Measurements from ENCODE around the gene KCTD13. TPM values are rescaled to one million over a fixed set of nuclear protein-coding genes. Genes with fewer than 3 reads are reported as not detected.

The KCTD13 gene
- total and polyA plus RNA-seq, 7 donors = 5.4 to 26.1 (median 14.6) TPM

GRCh38 chr16:29926711-29927052, 656 bp upstream of the KCTD13 start:
- peak overlapping the region; percentile 85 to 91 (median 86) for H3K27ac ChIP-seq
- peaks cover 0 to 27% (median 22%) of the 10 kb centered on the region in 4 donors for H3K4me1 ChIP-seq
- intact Hi-C loops (cut with DNase I) = loop anchor here (2.0 to 5.0 kb wide), 2 partner anchors 34 to 71 kb away; partner anchors contain the start of genes HIRIP3 and INO80E
- no peak for TF ChIP-seq POLR2A (IDR thresholded peaks at IDR 0.05)
- no peak for TF ChIP-seq CTCF (IDR thresholded peaks at IDR 0.05)
- no peak for TF ChIP-seq POLR2AphosphoS5 (IDR thresholded peaks at IDR 0.05)
- TF ChIP-seq EP300 (IDR thresholded peaks at IDR 0.05) = no peak
- peaks cover 0 to 14% (median 6%) of the 10 kb centered on the region in 4 donors for H3K36me3 ChIP-seq
- H3K27me3 ChIP-seq = no peaks in the 10 kb centered on the region
- peak overlapping the region; percentile 66 to 99 (median 92) for H3K4me3 ChIP-seq
- no peaks in the 10 kb centered on the region for H3K9me3 ChIP-seq
- 2 to 11% methylated on average over 12 of the region's 12 CpGs for WGBS, 2 donors
- DNase-seq = peak; percentile 73

- H3K4me3 ChIP-seq = peak overlapping the region; percentile 66 to 99 (median 92)
- intact Hi-C loops (cut with DNase I) = loop anchor here (2.0 to 5.0 kb wide), 2 partner anchors 24 to 72 kb away; partner anchors contain the start of genes ASPHD1, HIRIP3 and INO80E
- WGBS, 2 donors = 2 to 9% methylated on average over 9 of the region's 9 CpGs
- no peak for TF ChIP-seq CTCF (IDR thresholded peaks at IDR 0.05)
- TF ChIP-seq EP300 (IDR thresholded peaks at IDR 0.05) = no peak
- no peak for TF ChIP-seq POLR2AphosphoS5 (IDR thresholded peaks at IDR 0.05)
- no peak for TF ChIP-seq POLR2A (IDR thresholded peaks at IDR 0.05)
- H3K4me1 ChIP-seq = peaks cover 0 to 27% (median 22%) of the 10 kb centered on the region in 4 donors
- H3K9me3 ChIP-seq = no peaks in the 10 kb centered on the region
- no peak for DNase-seq
- peaks cover 0 to 29% (median 11%) of the 10 kb centered on the region in 4 donors for H3K36me3 ChIP-seq
- peak overlapping the region in 3 of 4 donors; percentile 85 to 87 (median 86) for H3K27ac ChIP-seq
- H3K27me3 ChIP-seq = no peaks in the 10 kb centered on the region
These were observed 795 bp downstream of the KCTD13 start for GRCh38 chr16:29925105-29925756.

- H3K27ac ChIP-seq = no peak overlapping the region
- no peaks in the 10 kb centered on the region for H3K9me3 ChIP-seq
- TF ChIP-seq EP300 (IDR thresholded peaks at IDR 0.05) (no peak), POLR2A (IDR thresholded peaks at IDR 0.05) (no peak), CTCF (IDR thresholded peaks at IDR 0.05) (no peak), POLR2AphosphoS5 (IDR thresholded peaks at IDR 0.05) (no peak)
- no peaks in the 10 kb centered on the region for H3K27me3 ChIP-seq
- no peak overlapping the region for H3K4me3 ChIP-seq
- DNase-seq = peak; percentile 47
- peaks cover 0 to 49% (median 13%) of the 10 kb centered on the region in 4 donors for H3K36me3 ChIP-seq
- intact Hi-C loops (cut with DNase I) = no loop called here
- peaks cover 0 to 27% (median 22%) of the 10 kb centered on the region in 4 donors for H3K4me1 ChIP-seq
- 97 to 98% methylated on average over 12 of the region's 12 CpGs for WGBS, 2 donors
These were observed 3.0 kb downstream of the KCTD13 start for GRCh38 chr16:29922986-29923501.

- intact Hi-C loops (cut with DNase I) = no loop called here
- Histone ChIP-seq H3K27ac (no peak overlapping the region), H3K36me3 (peaks cover 0 to 49% (median 13%) of the 10 kb centered on the region in 4 donors), H3K4me1 (peaks cover 0 to 23% (median 20%) of the 10 kb centered on the region in 4 donors), H3K27me3 (no peaks in the 10 kb centered on the region), H3K4me3 (no peak overlapping the region), H3K9me3 (no peaks in the 10 kb centered on the region)
- DNase-seq = no peak
- 96 to 98% methylated on average over 2 of the region's 2 CpGs for WGBS, 2 donors
- TF ChIP-seq POLR2A (IDR thresholded peaks at IDR 0.05) (no peak), CTCF (IDR thresholded peaks at IDR 0.05) (no peak), POLR2AphosphoS5 (IDR thresholded peaks at IDR 0.05) (no peak), EP300 (IDR thresholded peaks at IDR 0.05) (no peak)
These were observed 3.7 kb downstream of the KCTD13 start for GRCh38 chr16:29922326-29922725.
